H9 (cell line): ENCODE data around the gene TMEM135. TPM values are rescaled to one million over a fixed set of nuclear protein-coding genes. Genes with fewer than 3 reads are reported as not detected.
A peak's percentile ranks its signal among the peaks of the same experiment; 100 is the strongest.

Source experiments
- DNase-seq: peaks from one replicate; pipeline ENCODE4 v3.0.0-alpha.2; 2017
- H2AFZ ChIP-seq: one replicate; pipeline ENCODE4 v1.6.1; 2013; ENCODE audit warnings: mild to moderate bottlenecking, low read length, control low read depth, moderate library complexity
- H2AK5ac ChIP-seq: 2 replicates; pipeline ENCODE4 v1.6.1; 2013; ENCODE audit warnings: low read length, control low read depth, mixed read lengths; ENCODE audit not compliant: insufficient read length
- H2BK120ac ChIP-seq: one replicate; pipeline ENCODE4 v1.6.1; 2013; ENCODE audit warnings: low read depth, mild to moderate bottlenecking, low read length, control low read depth, inconsistent platforms; ENCODE audit not compliant: poor library complexity, severe bottlenecking
- H2BK12ac ChIP-seq: 2 replicates; pipeline ENCODE4 v1.6.1; 2013; ENCODE audit warnings: low read length, control low read depth, mixed read lengths, low read depth; ENCODE audit not compliant: insufficient read length
- H2BK15ac ChIP-seq: 2 replicates; pipeline ENCODE4 v1.6.1; 2013; ENCODE audit warnings: low read depth, low read length, control low read depth
- H2BK20ac ChIP-seq: one replicate; pipeline ENCODE4 v1.6.1; 2013; ENCODE audit warnings: low read depth, mild to moderate bottlenecking, low read length, control low read depth, inconsistent platforms; ENCODE audit not compliant: poor library complexity, severe bottlenecking
- H2BK5ac ChIP-seq: 2 replicates; pipeline ENCODE4 v1.6.1; 2013; ENCODE audit warnings: low read length, control low read depth, mixed read lengths; ENCODE audit not compliant: insufficient read length
- H3K14ac ChIP-seq: 2 replicates; pipeline ENCODE4 v1.6.1; 2013; ENCODE audit warnings: low read length, control low read depth; ENCODE audit not compliant: insufficient read depth
- H3K18ac ChIP-seq: 2 replicates; pipeline ENCODE4 v1.6.1; 2013; ENCODE audit warnings: low read depth, mild to moderate bottlenecking, mixed read lengths, low read length, control low read depth; ENCODE audit not compliant: insufficient read length
- H3K23ac ChIP-seq: 2 replicates; pipeline ENCODE4 v1.6.1; 2013; ENCODE audit warnings: low read length, control low read depth, mixed read lengths, low read depth; ENCODE audit not compliant: insufficient read length
- H3K23me2 ChIP-seq: 2 replicates; pipeline ENCODE4 v1.6.1; 2013; ENCODE audit warnings: low read depth, mild to moderate bottlenecking, mixed read lengths, low read length, control low read depth; ENCODE audit not compliant: insufficient read length, poor library complexity, severe bottlenecking
- H3K27ac ChIP-seq: 2 replicates; pipeline ENCODE4 v1.5.1; 2013; ENCODE audit warnings: low read length, control low read depth, mixed read lengths, low read depth; ENCODE audit not compliant: insufficient read length
- H3K27me3 ChIP-seq: 2 replicates; pipeline ENCODE4 v1.6.1; 2013; ENCODE audit warnings: low read length, control low read depth, inconsistent platforms; ENCODE audit not compliant: insufficient read depth
- H3K4ac ChIP-seq: 2 replicates; pipeline ENCODE4 v1.6.1; 2013; ENCODE audit warnings: low read depth, mild to moderate bottlenecking, control low read depth, inconsistent platforms, low read length, moderate library complexity
- H3K4me1 ChIP-seq: 2 replicates; pipeline ENCODE4 v1.6.1; 2013; ENCODE audit warnings: low read length, control low read depth, inconsistent platforms; ENCODE audit not compliant: insufficient read depth
- H3K4me2 ChIP-seq: 2 replicates; pipeline ENCODE4 v1.6.1; 2013; ENCODE audit warnings: low read length, control low read depth, mixed read lengths; ENCODE audit not compliant: insufficient read length, insufficient read depth
- H3K56ac ChIP-seq: 2 replicates; pipeline ENCODE4 v1.6.1; 2013; ENCODE audit warnings: low read depth, mild to moderate bottlenecking, mixed read lengths, low read length, control low read depth; ENCODE audit not compliant: insufficient read length
- H3K79me1 ChIP-seq: 2 replicates; pipeline ENCODE4 v1.6.1; 2013; ENCODE audit warnings: low read depth, mild to moderate bottlenecking, moderate library complexity, low read length, control low read depth, inconsistent platforms; ENCODE audit not compliant: insufficient read depth, poor library complexity, severe bottlenecking
- H3K79me2 ChIP-seq: 2 replicates; pipeline ENCODE4 v1.6.1; 2013; ENCODE audit warnings: low read length, control low read depth, inconsistent platforms; ENCODE audit not compliant: insufficient read depth
- H3K9ac ChIP-seq: 2 replicates; pipeline ENCODE4 v1.6.1; 2013; ENCODE audit warnings: low read length, control low read depth, mixed read lengths; ENCODE audit not compliant: insufficient read length; ENCODE audit errors: extremely low read depth
- H3K9me3 ChIP-seq: one replicate; pipeline ENCODE4 v1.6.1; 2013; ENCODE audit warnings: low read depth, low read length, inconsistent platforms; ENCODE audit not compliant: control insufficient read depth
- H3T11ph ChIP-seq: one replicate; pipeline ENCODE4 v1.6.1; 2013; ENCODE audit warnings: mild to moderate bottlenecking, low read length, control low read depth, inconsistent platforms
- H4K20me1 ChIP-seq: one replicate; pipeline ENCODE4 v1.6.1; 2013; ENCODE audit not compliant: control insufficient read depth, insufficient read length, insufficient read depth
- H4K5ac ChIP-seq: 2 replicates; pipeline ENCODE4 v1.6.1; 2013; ENCODE audit warnings: low read depth, mild to moderate bottlenecking, mixed read lengths, low read length, control low read depth; ENCODE audit not compliant: insufficient read length
- H4K8ac ChIP-seq: replicated peaks from 2 replicates; pipeline ENCODE4 v1.6.1; 2013; ENCODE audit warnings: low read length, control low read depth, mixed read lengths, low read depth; ENCODE audit not compliant: insufficient read length
- H4K91ac ChIP-seq: 2 replicates; pipeline ENCODE4 v1.6.1; 2013; ENCODE audit warnings: low read depth, mild to moderate bottlenecking, moderate library complexity, mixed read lengths, low read length, control low read depth; ENCODE audit not compliant: insufficient read length
- H3K27ac Mint-ChIP-seq, 3 experiments: 2 replicates in 2 of 3; 3 replicates in 1 of 3; pipeline ENCODE4 v1.8.0; 2020 to 2021; ENCODE audit warnings: mixed read lengths in 3 of 3, mild to moderate bottlenecking in 1 of 3, moderate library complexity in 1 of 3
- H3K27me3 Mint-ChIP-seq: 2 replicates; pipeline ENCODE4 v1.8.0; 2021; ENCODE audit warnings: low read depth, mild to moderate bottlenecking, moderate library complexity, mixed read lengths
- H3K36me3 Mint-ChIP-seq, 3 experiments: 2 replicates in 2 of 3; 3 replicates in 1 of 3; pipeline ENCODE4 v1.8.0; 2020 to 2021; ENCODE audit warnings: low read depth in 3 of 3, mixed read lengths in 3 of 3; ENCODE audit not compliant: insufficient read depth in 1 of 3
- H3K4me1 Mint-ChIP-seq, 2 experiments: 2 replicates each; pipeline ENCODE4 v1.8.0; 2020; ENCODE audit warnings: mixed read lengths in 2 of 2
- H3K4me3 Mint-ChIP-seq, 2 experiments: 2 replicates in 1 of 2; 3 replicates in 1 of 2; pipeline ENCODE4 v1.8.0; 2020 to 2021; ENCODE audit warnings: mild to moderate bottlenecking in 2 of 2, mixed read lengths in 2 of 2, moderate library complexity in 1 of 2
- H3K9me3 Mint-ChIP-seq, 2 experiments: 2 replicates in 1 of 2; 3 replicates in 1 of 2; pipeline ENCODE4 v1.8.0; 2020; ENCODE audit warnings: mild to moderate bottlenecking in 2 of 2, mixed read lengths in 2 of 2, moderate library complexity in 1 of 2
- CTCF ChIP-seq: fragments of 200-600 bp; sonication (generic); conservative IDR thresholded peaks from 3 replicates; pipeline ENCODE4 v1.8.0; 2021; ENCODE audit warnings: antibody characterized with exemption, mild to moderate bottlenecking
- WGBS: extraction: QIAGEN DNeasy Blood & Tissue Kit; methylation state at CpG from one replicate; pipeline ENCODE4 v1.1.7; 2013; ENCODE audit warnings: missing lambda C conversion rate, low lambda C conversion rate, mixed read lengths; ENCODE audit not compliant: insufficient read length; ENCODE audit errors: extremely low coverage; 5-methylcytosine and 5-hydroxymethylcytosine counted together
- total RNA-seq: library from RNA; stranded (reverse); gene quantifications from 2 replicates; pipeline ENCODE4 v1.2.1, GENCODE V29; 2021

Gene TMEM135
- total RNA-seq, 1 experiment from 2014 or later: 25.2 TPM

GRCh38 chr11:87038235-87038977, 672 bp downstream of the TMEM135 start:
- no peak overlapping the region for H4K8ac ChIP-seq
- no CpG with 5 or more reads among the region's 9 CpGs for WGBS
- no peak overlapping the region for H2AK5ac ChIP-seq
- H3K79me2 ChIP-seq: peaks cover 9% of the 10 kb centered on the region; the same call in 1 of the 2 replicates
- peak overlapping the region; percentile 73 for H3K9ac ChIP-seq
- peak overlapping the region; percentile 61; the same call in 1 of the 2 replicates for H3K14ac ChIP-seq
- peaks cover 6% of the 10 kb centered on the region for H3K79me1 ChIP-seq
- no peaks in the 10 kb centered on the region for H3K27me3 ChIP-seq
- H4K20me1 ChIP-seq: no peaks in the 10 kb centered on the region
- H3K9me3 ChIP-seq: no peaks in the 10 kb centered on the region
- peak overlapping the region; percentile 79 for H3K4me2 ChIP-seq
- Mint-ChIP-seq H3K27me3 (no peaks in the 10 kb centered on the region), H3K36me3 (peaks cover 4 to 6% (median 4%) of the 10 kb centered on the region in 3 experiments; a peak in 5 of 7 replicates), H3K9me3 (peaks cover 0 to 2% of the 10 kb centered on the region in 2 experiments; a peak in 1 of 5 replicates), H3K4me1 (peaks cover 56% of the 10 kb centered on the region in 2 experiments), H3K27ac (peak overlapping the region; percentile 96 to 97 (median 96)), H3K4me3 (peak overlapping the region; percentile 93 to 95)
- H3K23ac ChIP-seq: no peak overlapping the region
- H3K4ac ChIP-seq: no peak overlapping the region
- no peak overlapping the region for H4K91ac ChIP-seq
- H3K18ac ChIP-seq: no peak overlapping the region
- DNase-seq: no peak
- peaks cover 3% of the 10 kb centered on the region for H3K4me1 ChIP-seq
- no peak overlapping the region for H2BK12ac ChIP-seq
- no peak overlapping the region for H3T11ph ChIP-seq
- peaks cover 8% of the 10 kb centered on the region for H3K23me2 ChIP-seq
- no peak overlapping the region for H2BK5ac ChIP-seq
- no peak overlapping the region for H2BK15ac ChIP-seq
- TF ChIP-seq CTCF: no peak
- H2BK120ac ChIP-seq: no peak overlapping the region
- H2AFZ ChIP-seq: no peak overlapping the region
- H3K27ac ChIP-seq: no peak overlapping the region
- H4K5ac ChIP-seq: no peak overlapping the region
- no peak overlapping the region for H3K56ac ChIP-seq
- H2BK20ac ChIP-seq: no peak overlapping the region
